ENCODE measurements around the gene ST6GALNAC5. TPM values are rescaled to one million over a fixed set of nuclear protein-coding genes. Genes with fewer than 3 reads are reported as not detected.

ST6GALNAC5 gene
- total and polyA plus RNA-seq, 2 experiments from 2014 or later: 4.1 to 19.2 TPM

DNA sequence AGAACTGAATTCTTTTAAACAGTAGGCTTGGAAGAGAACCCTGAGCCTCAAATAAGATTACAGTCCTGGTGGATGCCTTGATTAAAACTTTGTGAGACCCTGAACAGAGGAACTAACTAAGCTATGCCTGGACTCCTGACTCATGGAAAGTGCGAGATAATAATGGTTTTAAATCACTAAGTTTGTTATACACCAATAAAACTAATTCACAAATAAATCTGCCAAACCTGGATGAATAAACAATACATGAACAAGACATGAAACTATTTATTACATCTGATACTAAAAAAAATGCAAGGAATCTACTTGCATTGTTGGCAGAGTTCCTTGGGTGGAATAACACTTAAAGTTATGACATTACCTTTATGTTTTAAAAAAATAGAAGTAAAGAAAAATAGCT is 233.6 kb downstream of the ST6GALNAC5 start:
- no peaks in the 10 kb centered on the region for H3K4me1 ChIP-seq (ENCODE audit: insufficient read depth)
- H3F3A ChIP-seq (replicated peaks; ENCODE audit: low read depth): no peaks in the 10 kb centered on the region
- Mint-ChIP-seq H3K4me3 (no peak overlapping the region), H3K4me1 (no peaks in the 10 kb centered on the region), H3K36me3 (ENCODE audit: low read depth) (peaks cover 10% of the 10 kb centered on the region; the same call in 2 of the 3 replicates), H3K27ac (no peak overlapping the region), H3K9me3 (peaks cover 4% of the 10 kb centered on the region; the same call in 1 of the 3 replicates), H3K27me3 (ENCODE audit: insufficient read depth, low read depth, poor library complexity) (no peaks in the 10 kb centered on the region)
- no peaks in the 10 kb centered on the region for H3K79me2 ChIP-seq (replicated peaks; ENCODE audit: insufficient read depth)
- no peak overlapping the region for H3K4me2 ChIP-seq
- DNase-seq (ENCODE audit: low spot score) (no peak), ATAC-seq (no peak)
- no peak overlapping the region for H3K4me3 ChIP-seq
- no peaks in the 10 kb centered on the region for H4K20me1 ChIP-seq (replicated peaks; ENCODE audit: insufficient read depth)
- TF ChIP-seq, protein P1, sequence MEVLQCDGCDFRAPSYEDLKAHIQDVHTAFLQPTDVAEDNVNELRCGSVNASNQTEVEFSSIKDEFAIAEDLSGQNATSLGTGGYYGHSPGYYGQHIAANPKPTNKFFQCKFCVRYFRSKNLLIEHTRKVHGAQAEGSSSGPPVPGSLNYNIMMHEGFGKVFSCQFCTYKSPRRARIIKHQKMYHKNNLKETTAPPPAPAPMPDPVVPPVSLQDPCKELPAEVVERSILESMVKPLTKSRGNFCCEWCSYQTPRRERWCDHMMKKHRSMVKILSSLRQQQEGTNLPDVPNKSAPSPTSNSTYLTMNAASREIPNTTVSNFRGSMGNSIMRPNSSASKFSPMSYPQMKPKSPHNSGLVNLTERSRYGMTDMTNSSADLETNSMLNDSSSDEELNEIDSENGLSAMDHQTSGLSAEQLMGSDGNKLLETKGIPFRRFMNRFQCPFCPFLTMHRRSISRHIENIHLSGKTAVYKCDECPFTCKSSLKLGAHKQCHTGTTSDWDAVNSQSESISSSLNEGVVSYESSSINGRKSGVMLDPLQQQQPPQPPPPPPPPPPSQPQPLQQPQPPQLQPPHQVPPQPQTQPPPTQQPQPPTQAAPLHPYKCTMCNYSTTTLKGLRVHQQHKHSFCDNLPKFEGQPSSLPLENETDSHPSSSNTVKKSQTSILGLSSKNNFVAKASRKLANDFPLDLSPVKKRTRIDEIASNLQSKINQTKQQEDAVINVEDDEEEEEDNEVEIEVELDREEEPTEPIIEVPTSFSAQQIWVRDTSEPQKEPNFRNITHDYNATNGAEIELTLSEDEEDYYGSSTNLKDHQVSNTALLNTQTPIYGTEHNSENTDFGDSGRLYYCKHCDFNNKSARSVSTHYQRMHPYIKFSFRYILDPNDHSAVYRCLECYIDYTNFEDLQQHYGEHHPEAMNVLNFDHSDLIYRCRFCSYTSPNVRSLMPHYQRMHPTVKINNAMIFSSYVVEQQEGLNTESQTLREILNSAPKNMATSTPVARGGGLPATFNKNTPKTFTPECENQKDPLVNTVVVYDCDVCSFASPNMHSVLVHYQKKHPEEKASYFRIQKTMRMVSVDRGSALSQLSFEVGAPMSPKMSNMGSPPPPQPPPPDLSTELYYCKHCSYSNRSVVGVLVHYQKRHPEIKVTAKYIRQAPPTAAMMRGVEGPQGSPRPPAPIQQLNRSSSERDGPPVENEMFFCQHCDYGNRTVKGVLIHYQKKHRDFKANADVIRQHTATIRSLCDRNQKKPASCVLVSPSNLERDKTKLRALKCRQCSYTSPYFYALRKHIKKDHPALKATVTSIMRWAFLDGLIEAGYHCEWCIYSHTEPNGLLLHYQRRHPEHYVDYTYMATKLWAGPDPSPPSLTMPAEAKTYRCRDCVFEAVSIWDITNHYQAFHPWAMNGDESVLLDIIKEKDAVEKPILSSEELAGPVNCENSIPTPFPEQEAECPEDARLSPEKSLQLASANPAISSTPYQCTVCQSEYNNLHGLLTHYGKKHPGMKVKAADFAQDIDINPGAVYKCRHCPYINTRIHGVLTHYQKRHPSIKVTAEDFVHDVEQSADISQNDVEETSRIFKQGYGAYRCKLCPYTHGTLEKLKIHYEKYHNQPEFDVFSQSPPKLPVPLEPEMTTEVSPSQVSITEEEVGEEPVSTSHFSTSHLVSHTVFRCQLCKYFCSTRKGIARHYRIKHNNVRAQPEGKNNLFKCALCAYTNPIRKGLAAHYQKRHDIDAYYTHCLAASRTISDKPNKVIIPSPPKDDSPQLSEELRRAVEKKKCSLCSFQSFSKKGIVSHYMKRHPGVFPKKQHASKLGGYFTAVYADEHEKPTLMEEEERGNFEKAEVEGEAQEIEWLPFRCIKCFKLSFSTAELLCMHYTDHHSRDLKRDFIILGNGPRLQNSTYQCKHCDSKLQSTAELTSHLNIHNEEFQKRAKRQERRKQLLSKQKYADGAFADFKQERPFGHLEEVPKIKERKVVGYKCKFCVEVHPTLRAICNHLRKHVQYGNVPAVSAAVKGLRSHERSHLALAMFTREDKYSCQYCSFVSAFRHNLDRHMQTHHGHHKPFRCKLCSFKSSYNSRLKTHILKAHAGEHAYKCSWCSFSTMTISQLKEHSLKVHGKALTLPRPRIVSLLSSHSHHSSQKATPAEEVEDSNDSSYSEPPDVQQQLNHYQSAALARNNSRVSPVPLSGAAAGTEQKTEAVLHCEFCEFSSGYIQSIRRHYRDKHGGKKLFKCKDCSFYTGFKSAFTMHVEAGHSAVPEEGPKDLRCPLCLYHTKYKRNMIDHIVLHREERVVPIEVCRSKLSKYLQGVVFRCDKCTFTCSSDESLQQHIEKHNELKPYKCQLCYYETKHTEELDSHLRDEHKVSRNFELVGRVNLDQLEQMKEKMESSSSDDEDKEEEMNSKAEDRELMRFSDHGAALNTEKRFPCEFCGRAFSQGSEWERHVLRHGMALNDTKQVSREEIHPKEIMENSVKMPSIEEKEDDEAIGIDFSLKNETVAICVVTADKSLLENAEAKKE (CRISPR knock-in tag; IDR thresholded peaks at IDR 0.05): no peak
- TF ChIP-seq POLR2AphosphoS5 (IDR thresholded peaks at IDR 0.05; ENCODE audit: low read depth) (no peak), NANOG (IDR thresholded peaks at IDR 0.05; ENCODE audit: borderline replicate concordance) (no peak), ZNF114 (CRISPR knock-in tag; IDR thresholded peaks at IDR 0.05) (no peak)
- H2AFZ ChIP-seq: no peak overlapping the region
- H3K27ac ChIP-seq (ENCODE audit: low read depth): no peak overlapping the region
- H3K36me3 ChIP-seq (ENCODE audit: insufficient read depth): no peaks in the 10 kb centered on the region
- no peaks in the 10 kb centered on the region for H3K27me3 ChIP-seq (ENCODE audit: insufficient read depth)
- H3K9me2 ChIP-seq (ENCODE audit: insufficient read depth): no peaks in the 10 kb centered on the region

DNA sequence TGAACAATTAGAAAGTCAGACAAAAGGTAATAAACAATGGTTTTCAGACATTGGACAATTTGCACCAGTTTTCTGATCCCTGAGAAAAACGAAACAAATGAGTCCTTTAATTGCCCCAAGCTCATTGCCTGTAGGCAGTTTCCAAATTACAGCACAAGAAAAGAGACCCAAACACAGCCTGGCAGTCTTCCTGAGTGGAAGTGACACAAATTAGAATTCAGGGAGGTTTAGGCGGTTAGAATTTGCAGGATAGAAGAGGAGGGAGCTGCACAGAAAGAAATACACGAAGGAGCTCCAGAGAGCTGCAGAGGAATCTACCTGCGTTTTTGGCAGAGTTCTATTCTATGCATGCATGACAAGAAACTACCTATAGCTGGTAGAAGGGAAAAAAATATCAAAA is 236.2 kb downstream of the ST6GALNAC5 start:
- H3K36me3 Mint-ChIP-seq (ENCODE audit: low read depth): peaks cover 12% of the 10 kb centered on the region; the same call in 2 of the 3 replicates
- TF ChIP-seq, protein P2, sequence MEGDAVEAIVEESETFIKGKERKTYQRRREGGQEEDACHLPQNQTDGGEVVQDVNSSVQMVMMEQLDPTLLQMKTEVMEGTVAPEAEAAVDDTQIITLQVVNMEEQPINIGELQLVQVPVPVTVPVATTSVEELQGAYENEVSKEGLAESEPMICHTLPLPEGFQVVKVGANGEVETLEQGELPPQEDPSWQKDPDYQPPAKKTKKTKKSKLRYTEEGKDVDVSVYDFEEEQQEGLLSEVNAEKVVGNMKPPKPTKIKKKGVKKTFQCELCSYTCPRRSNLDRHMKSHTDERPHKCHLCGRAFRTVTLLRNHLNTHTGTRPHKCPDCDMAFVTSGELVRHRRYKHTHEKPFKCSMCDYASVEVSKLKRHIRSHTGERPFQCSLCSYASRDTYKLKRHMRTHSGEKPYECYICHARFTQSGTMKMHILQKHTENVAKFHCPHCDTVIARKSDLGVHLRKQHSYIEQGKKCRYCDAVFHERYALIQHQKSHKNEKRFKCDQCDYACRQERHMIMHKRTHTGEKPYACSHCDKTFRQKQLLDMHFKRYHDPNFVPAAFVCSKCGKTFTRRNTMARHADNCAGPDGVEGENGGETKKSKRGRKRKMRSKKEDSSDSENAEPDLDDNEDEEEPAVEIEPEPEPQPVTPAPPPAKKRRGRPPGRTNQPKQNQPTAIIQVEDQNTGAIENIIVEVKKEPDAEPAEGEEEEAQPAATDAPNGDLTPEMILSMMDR (conservative IDR thresholded peaks at IDR 0.05; ENCODE audit: low read depth in 2 of 2): no peak
- TF ChIP-seq CREB1 (CRISPR knock-in tag; IDR thresholded peaks at IDR 0.05; ENCODE audit: low read depth) (no peak), EZH2 (IDR thresholded peaks at IDR 0.05; ENCODE audit: low read depth, unreplicated experiment) (no peak), NANOG (IDR thresholded peaks at IDR 0.05; ENCODE audit: borderline replicate concordance) (no peak), JUNB (IDR thresholded peaks at IDR 0.05; ENCODE audit: unreplicated experiment) (no peak), ZNF114 (CRISPR knock-in tag; IDR thresholded peaks at IDR 0.05) (no peak), POLR2AphosphoS5 (IDR thresholded peaks at IDR 0.05; ENCODE audit: low read depth) (no peak)
- TF ChIP-seq, protein P3, sequence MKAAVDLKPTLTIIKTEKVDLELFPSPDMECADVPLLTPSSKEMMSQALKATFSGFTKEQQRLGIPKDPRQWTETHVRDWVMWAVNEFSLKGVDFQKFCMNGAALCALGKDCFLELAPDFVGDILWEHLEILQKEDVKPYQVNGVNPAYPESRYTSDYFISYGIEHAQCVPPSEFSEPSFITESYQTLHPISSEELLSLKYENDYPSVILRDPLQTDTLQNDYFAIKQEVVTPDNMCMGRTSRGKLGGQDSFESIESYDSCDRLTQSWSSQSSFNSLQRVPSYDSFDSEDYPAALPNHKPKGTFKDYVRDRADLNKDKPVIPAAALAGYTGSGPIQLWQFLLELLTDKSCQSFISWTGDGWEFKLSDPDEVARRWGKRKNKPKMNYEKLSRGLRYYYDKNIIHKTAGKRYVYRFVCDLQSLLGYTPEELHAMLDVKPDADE (IDR thresholded peaks at IDR 0.05): no peak

More for the DNA sequence above, 236.2 kb downstream of the ST6GALNAC5 start:
- H4K20me1 ChIP-seq (replicated peaks; ENCODE audit: insufficient read depth): no peaks in the 10 kb centered on the region
- H3K4me1 ChIP-seq (ENCODE audit: insufficient read depth): no peaks in the 10 kb centered on the region
- H3K4me3 ChIP-seq: no peak overlapping the region
- no peaks in the 10 kb centered on the region for H3K79me2 ChIP-seq (replicated peaks; ENCODE audit: insufficient read depth)
- H3K27ac ChIP-seq (ENCODE audit: low read depth): no peak overlapping the region
- H3K36me3 ChIP-seq (ENCODE audit: insufficient read depth): no peaks in the 10 kb centered on the region
- DNase-seq (ENCODE audit: low spot score): no peak
- H3F3A ChIP-seq (replicated peaks; ENCODE audit: low read depth): no peaks in the 10 kb centered on the region
- Mint-ChIP-seq H3K9me3 (no peaks in the 10 kb centered on the region), H3K4me3 (no peak overlapping the region), H3K27ac (no peak overlapping the region), H3K4me1 (no peaks in the 10 kb centered on the region), H3K27me3 (ENCODE audit: insufficient read depth, low read depth, poor library complexity) (no peaks in the 10 kb centered on the region)
- ATAC-seq: no peak
- no peaks in the 10 kb centered on the region for H3K27me3 ChIP-seq (ENCODE audit: insufficient read depth)
- H3K4me2 ChIP-seq: no peak overlapping the region
- no peak overlapping the region for H2AFZ ChIP-seq
- no peaks in the 10 kb centered on the region for H3K9me2 ChIP-seq (ENCODE audit: insufficient read depth)
